Fibroblast of lung (primary cell): ENCODE measurements around the gene CENPB. TPM values are rescaled to one million over a fixed set of nuclear protein-coding genes. Genes with fewer than 3 reads are reported as not detected.

ENCODE experiments used
- DNase-seq, 2 donors: peaks; one replicate each; pipeline versions ENCODE4 v3.0.0 to v3.0.0-alpha.2; 2010; ENCODE audit warnings: low read depth in 2 of 2
- H2AFZ ChIP-seq: 2 replicates; pipeline ENCODE4 v1.5.1; 2012; ENCODE audit warnings: low read length, control low read depth, inconsistent platforms
- H3K27ac ChIP-seq: 2 replicates; pipeline ENCODE4 v1.5.1; 2011; ENCODE audit warnings: low read length, control low read depth; ENCODE audit not compliant: insufficient read depth
- H3K27me3 ChIP-seq: 2 replicates; pipeline ENCODE4 v1.5.1; 2011; ENCODE audit warnings: mild to moderate bottlenecking, low read length; ENCODE audit not compliant: control insufficient read depth, insufficient read depth
- H3K36me3 ChIP-seq: 2 replicates; pipeline ENCODE4 v1.5.1; 2011; ENCODE audit warnings: low read length; ENCODE audit not compliant: control insufficient read depth, insufficient read depth
- H3K4me1 ChIP-seq: 2 replicates; pipeline ENCODE4 v1.5.1; 2011; ENCODE audit warnings: low read length; ENCODE audit not compliant: control insufficient read depth, insufficient read depth; ENCODE audit errors: extremely low read depth
- H3K4me2 ChIP-seq: 2 replicates; pipeline ENCODE4 v1.5.1; 2011; ENCODE audit warnings: low read length, control low read depth; ENCODE audit not compliant: insufficient read depth; ENCODE audit errors: extremely low read depth
- H3K4me3 ChIP-seq, 4 experiments: fragments of 200-600 bp in 1 of 4; sonication (generic) in 1 of 4; replicated peaks in 1 of 4; 2 replicates each; pipeline ENCODE4 v1.5.1; 2011 to 2016; ENCODE audit warnings: low read length in 4 of 4, low read depth in 3 of 4, mild to moderate bottlenecking in 3 of 4, control low read depth in 2 of 4, inconsistent platforms in 1 of 4, mixed read lengths in 1 of 4; ENCODE audit not compliant: insufficient read depth in 1 of 4; ENCODE audit errors: control extremely low read depth in 1 of 4
- H3K79me2 ChIP-seq: 2 replicates; pipeline ENCODE4 v1.5.1; 2012; ENCODE audit warnings: mild to moderate bottlenecking, low read length, inconsistent platforms; ENCODE audit not compliant: control insufficient read depth, insufficient read depth
- H3K9ac ChIP-seq: 2 replicates; pipeline ENCODE4 v1.5.1; 2011; ENCODE audit warnings: mild to moderate bottlenecking, low read length, control low read depth; ENCODE audit not compliant: insufficient read depth
- H3K9me3 ChIP-seq: 2 replicates; pipeline ENCODE4 v1.5.1; 2012; ENCODE audit warnings: low read depth, low read length; ENCODE audit not compliant: control insufficient read depth, insufficient read depth
- H4K20me1 ChIP-seq: 2 replicates; pipeline ENCODE4 v1.5.1; 2011; ENCODE audit warnings: low read length; ENCODE audit not compliant: control insufficient read depth, insufficient read depth; ENCODE audit errors: extremely low read depth
- EZH2 ChIP-seq: IDR thresholded peaks from 2 replicates; pipeline ENCODE4 v1.5.1; 2012; ENCODE audit warnings: low read length, control low read depth, mild to moderate bottlenecking; ENCODE audit errors: missing control alignments
- polyA plus RNA-seq, 2 donors: library from polyadenylated mRNA; depleted of rRNA in 1 of 2; stranded (reverse) in 1 of 2; unstranded in 1 of 2; fragments of >200 nt; gene quantifications; 2 replicates each; pipeline ENCODE4 v1.2.1, GENCODE V29; 2011 to 2012; ENCODE audit warnings: missing spikeins in 1 of 2
- total RNA-seq: library from RNA; depleted of rRNA; stranded (reverse); fragments of >200 nt; gene quantifications from 2 replicates; pipeline ENCODE4 v1.2.1, GENCODE V29; 2014
- TF ChIP-seq, protein P1 (sequence below), 2 donors: IDR thresholded peaks in 1 of 2; conservative IDR thresholded peaks in 1 of 2; 1 replicate in 1 of 2; 2 replicates in 1 of 2; pipeline ENCODE4 v1.5.1; 2011 to 2012; ENCODE audit warnings: low read length in 2 of 2, control low read depth in 1 of 2, inconsistent platforms in 1 of 2, low read depth in 1 of 2, mild to moderate bottlenecking in 1 of 2

CENPB gene
- total and polyA plus RNA-seq, 2 donors (not counting 1 experiment from before 2014, with no cell fraction given), result 32.6 to 106 TPM

DNA sequence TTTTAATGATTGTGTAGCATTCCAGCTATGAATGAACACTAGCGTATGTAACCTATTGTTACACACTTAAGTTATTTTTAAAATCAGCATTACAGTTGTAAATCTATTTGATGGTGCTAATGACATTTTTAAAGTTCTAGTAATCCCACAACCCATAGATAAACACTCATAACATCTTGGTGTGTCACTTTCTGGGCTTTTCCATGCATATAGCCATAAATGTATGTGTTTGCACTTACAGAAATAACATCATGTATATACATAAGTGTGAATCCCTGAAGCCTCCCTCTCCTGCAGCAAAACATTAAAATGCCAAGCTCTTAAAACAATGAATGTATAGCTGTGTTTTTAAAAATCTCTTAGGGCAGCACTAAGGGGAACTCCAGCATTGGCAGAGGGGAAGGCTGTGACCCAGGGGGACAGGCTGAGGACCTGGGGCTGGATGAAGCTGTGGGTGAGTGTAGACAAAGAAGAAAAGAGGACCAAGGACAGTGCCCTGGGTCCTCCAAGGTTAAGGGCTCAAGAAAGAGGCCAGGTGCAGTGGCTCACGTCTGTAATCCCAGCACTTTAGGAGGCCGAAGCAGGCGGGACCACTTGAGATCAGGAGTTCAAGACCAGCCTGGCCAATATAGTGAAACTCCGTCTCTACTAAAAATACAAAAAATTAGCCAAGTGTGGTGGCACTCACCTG lies 929 bp upstream of the CENPB start:
- Histone ChIP-seq H3K36me3 (peaks cover 5% of the 10 kb centered on the region), H3K9me3 (no peaks in the 10 kb centered on the region), H2AFZ (no peak overlapping the region), H3K79me2 (peaks cover 34% of the 10 kb centered on the region), H3K9ac (no peak overlapping the region), H3K27ac (no peak overlapping the region), H3K27me3 (no peaks in the 10 kb centered on the region), H3K4me1 (peaks cover 17% of the 10 kb centered on the region), H3K4me3 (peak overlapping the region in 3 of 4 experiments; percentile 42 to 82 (median 61)), H4K20me1 (peaks cover 2% of the 10 kb centered on the region), H3K4me2 (peak overlapping the region; percentile 44)
- TF ChIP-seq, protein P1, sequence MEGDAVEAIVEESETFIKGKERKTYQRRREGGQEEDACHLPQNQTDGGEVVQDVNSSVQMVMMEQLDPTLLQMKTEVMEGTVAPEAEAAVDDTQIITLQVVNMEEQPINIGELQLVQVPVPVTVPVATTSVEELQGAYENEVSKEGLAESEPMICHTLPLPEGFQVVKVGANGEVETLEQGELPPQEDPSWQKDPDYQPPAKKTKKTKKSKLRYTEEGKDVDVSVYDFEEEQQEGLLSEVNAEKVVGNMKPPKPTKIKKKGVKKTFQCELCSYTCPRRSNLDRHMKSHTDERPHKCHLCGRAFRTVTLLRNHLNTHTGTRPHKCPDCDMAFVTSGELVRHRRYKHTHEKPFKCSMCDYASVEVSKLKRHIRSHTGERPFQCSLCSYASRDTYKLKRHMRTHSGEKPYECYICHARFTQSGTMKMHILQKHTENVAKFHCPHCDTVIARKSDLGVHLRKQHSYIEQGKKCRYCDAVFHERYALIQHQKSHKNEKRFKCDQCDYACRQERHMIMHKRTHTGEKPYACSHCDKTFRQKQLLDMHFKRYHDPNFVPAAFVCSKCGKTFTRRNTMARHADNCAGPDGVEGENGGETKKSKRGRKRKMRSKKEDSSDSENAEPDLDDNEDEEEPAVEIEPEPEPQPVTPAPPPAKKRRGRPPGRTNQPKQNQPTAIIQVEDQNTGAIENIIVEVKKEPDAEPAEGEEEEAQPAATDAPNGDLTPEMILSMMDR (conservative IDR thresholded peaks at IDR 0.05 in 1 of 2, IDR thresholded peaks at IDR 0.05 in 1 of 2; ENCODE audit: low read depth in 1 of 2, low read length in 2 of 2), result no peak
- TF ChIP-seq EZH2, result no peak
- DNase-seq, result no peak

DNA sequence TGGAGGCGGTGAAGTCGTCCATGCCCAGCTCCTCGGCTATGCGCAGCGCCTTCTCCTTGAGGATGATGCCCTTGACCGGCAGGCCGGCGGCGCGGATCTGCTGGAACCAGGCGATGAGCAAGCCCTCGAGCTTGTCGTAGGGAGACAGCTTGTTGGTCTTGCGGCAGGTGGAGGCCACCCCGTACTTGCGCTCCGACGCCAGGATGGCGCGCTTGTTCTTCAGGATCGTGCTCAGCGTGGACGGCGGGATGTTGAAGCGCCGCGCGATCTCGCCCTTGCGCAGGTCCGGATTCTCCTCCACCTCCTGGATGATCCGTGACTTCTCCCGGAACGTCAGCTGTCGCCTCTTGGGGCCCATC lies 435 bp downstream of the CENPB start:
- H2AFZ ChIP-seq, result no peak overlapping the region
- H3K4me3 ChIP-seq, result peak overlapping the region; percentile 67 to 77 (median 68)
- peaks cover 5% of the 10 kb centered on the region for H3K36me3 ChIP-seq
- H3K27ac ChIP-seq, result peak overlapping the region; percentile 81
- H3K9ac ChIP-seq, result peak overlapping the region; percentile 75
- H3K79me2 ChIP-seq, result peaks cover 34% of the 10 kb centered on the region
- peaks cover 17% of the 10 kb centered on the region for H3K4me1 ChIP-seq
- H4K20me1 ChIP-seq, result peaks cover 2% of the 10 kb centered on the region
- peak overlapping the region; percentile 90 for H3K4me2 ChIP-seq
- DNase-seq, result peak; percentile 66 to 69
- TF ChIP-seq, protein P1 (conservative IDR thresholded peaks at IDR 0.05 in 1 of 2, IDR thresholded peaks at IDR 0.05 in 1 of 2; ENCODE audit: low read depth in 1 of 2, low read length in 2 of 2), result no peak
- no peak for TF ChIP-seq EZH2
- H3K9me3 ChIP-seq, result no peaks in the 10 kb centered on the region
- H3K27me3 ChIP-seq, result no peaks in the 10 kb centered on the region

DNA sequence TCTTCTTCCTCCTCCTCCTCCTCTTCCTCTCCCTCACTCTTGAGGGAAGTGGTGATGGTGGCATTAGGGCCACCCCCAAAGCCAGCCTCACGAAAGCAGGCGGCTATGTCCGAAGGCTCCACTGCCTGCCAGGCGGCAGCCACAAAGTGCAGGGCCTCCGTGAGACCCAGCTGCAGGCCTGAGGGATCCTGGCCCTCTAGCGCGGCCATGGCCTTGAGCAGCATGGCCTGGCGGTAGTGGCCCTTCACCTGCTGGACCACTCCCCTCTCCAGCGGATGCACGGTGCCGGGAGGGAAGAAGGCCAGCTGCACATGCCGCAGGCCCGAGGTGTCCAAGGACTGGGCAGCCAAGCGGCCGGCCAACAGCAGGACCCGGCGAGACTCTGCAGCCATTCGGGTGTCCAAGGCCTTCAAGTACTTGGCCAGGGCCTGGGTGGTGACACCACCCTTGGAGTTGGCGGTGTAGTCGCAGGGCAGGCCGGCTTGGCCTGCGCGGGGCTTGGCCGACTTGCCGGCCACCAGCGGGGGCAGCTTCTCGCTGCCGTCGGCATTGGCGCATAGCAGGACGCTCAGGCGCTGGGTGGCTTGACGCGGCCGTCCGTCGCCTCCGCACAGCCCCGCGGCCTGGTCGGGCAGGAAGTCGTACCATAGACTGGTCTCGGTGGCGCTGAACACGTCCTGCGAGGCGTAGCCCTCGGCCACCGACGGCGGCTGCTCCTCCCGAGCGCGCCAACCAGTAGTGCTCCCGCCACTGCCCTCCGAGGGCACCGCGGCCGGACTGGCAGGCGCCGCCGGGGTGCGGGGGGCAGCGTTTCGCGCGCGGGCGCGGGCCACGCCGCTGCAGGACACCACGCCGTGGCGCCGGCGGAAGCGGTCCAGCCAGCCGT lies 1.1 kb downstream of the CENPB start:
- Histone ChIP-seq H3K79me2 (peaks cover 34% of the 10 kb centered on the region), H4K20me1 (peaks cover 2% of the 10 kb centered on the region), H3K36me3 (peaks cover 5% of the 10 kb centered on the region), H2AFZ (no peak overlapping the region), H3K27ac (peak overlapping the region; percentile 81), H3K4me2 (peak overlapping the region; percentile 90), H3K9ac (peak overlapping the region; percentile 75), H3K9me3 (no peaks in the 10 kb centered on the region), H3K4me3 (peak overlapping the region; percentile 67 to 77 (median 68)), H3K4me1 (peaks cover 21% of the 10 kb centered on the region), H3K27me3 (no peaks in the 10 kb centered on the region)
- peak in 1 of 2 donors; percentile 32 for DNase-seq
- TF ChIP-seq EZH2, result no peak
- TF ChIP-seq, protein P1 (conservative IDR thresholded peaks at IDR 0.05 in 1 of 2, IDR thresholded peaks at IDR 0.05 in 1 of 2; ENCODE audit: low read depth in 1 of 2, low read length in 2 of 2), result no peak
